SU-DHL-6 (cell line): ENCODE data around the gene CYBA.

ENCODE experiments used
- CTCF ChIP-seq: fragments of 200-600 bp; sonication (generic); IDR thresholded peaks from one replicate; pipeline ENCODE4 v1.5.1; 2017; ENCODE audit warnings: antibody characterized with exemption, mild to moderate bottlenecking, low read length, moderate library complexity; ENCODE audit not compliant: insufficient read depth, poor library complexity, severe bottlenecking
- EZH2phosphoT487 ChIP-seq: fragments of 200-600 bp; sonication (generic), shearing (Covaris generic); conservative IDR thresholded peaks from 2 replicates; pipeline ENCODE4 v1.6.1; 2018; ENCODE audit warnings: mild to moderate bottlenecking, antibody characterized with exemption, low read length, moderate library complexity, mixed read lengths

- no peak for TF ChIP-seq CTCF
- TF ChIP-seq EZH2phosphoT487: no peak
These were observed 55.8 kb downstream of the CYBA start for GRCh38 chr16:88595101-88595500.
